ENCODE measurements around the gene TNFAIP6.

DNA sequence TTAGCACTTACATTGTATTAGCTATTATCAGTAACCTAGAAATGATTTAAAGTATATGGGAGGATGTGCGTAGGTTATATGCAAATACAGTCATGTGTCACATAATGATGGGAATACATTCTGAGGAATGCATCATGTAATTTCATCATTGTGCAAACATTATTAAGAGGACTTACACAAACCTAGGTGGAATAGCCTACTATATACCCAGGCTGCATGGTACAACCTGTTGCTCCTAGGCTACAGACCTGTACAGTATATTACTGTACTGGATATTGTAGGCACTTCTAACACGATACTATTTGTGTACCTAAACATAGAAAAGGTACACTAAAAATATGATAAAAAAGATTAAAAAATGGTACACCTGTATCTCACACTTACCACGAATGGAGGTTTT is 60.3 kb downstream of the TNFAIP6 start:
- TF ChIP-seq, protein P1, sequence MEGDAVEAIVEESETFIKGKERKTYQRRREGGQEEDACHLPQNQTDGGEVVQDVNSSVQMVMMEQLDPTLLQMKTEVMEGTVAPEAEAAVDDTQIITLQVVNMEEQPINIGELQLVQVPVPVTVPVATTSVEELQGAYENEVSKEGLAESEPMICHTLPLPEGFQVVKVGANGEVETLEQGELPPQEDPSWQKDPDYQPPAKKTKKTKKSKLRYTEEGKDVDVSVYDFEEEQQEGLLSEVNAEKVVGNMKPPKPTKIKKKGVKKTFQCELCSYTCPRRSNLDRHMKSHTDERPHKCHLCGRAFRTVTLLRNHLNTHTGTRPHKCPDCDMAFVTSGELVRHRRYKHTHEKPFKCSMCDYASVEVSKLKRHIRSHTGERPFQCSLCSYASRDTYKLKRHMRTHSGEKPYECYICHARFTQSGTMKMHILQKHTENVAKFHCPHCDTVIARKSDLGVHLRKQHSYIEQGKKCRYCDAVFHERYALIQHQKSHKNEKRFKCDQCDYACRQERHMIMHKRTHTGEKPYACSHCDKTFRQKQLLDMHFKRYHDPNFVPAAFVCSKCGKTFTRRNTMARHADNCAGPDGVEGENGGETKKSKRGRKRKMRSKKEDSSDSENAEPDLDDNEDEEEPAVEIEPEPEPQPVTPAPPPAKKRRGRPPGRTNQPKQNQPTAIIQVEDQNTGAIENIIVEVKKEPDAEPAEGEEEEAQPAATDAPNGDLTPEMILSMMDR (IDR thresholded peaks at IDR 0.05) = no peak
- no peak for TF ChIP-seq POLR2A (IDR thresholded peaks at IDR 0.05)
- TF ChIP-seq EP300 (IDR thresholded peaks at IDR 0.05) = no peak

All from suprapubic skin (tissue), 3 donors.